Mucosa of descending colon (tissue), 3 donors: Measurements from ENCODE around the gene TJP3. TPM values are rescaled to one million over a fixed set of nuclear protein-coding genes. Genes with fewer than 3 reads are reported as not detected.

Source experiments
- ATAC-seq: fragments of 200-7000 bp; cut with Tn5 transposase; one replicate; pipeline ENCODE4 v1.9.1; 2020; ENCODE audit warnings: mild to moderate bottlenecking, moderate library complexity
- DNase-seq, 3 donors: peaks; one replicate each; pipeline ENCODE4 v3.0.0-alpha.2; 2020
- H3K36me3 ChIP-seq: fragments of 200-600 bp; one replicate; pipeline ENCODE4 v1.8.0; 2021; ENCODE audit warnings: low read depth, mild to moderate bottlenecking
- H3K4me1 ChIP-seq: fragments of 200-600 bp; one replicate; pipeline ENCODE4 v1.8.0; 2021; ENCODE audit warnings: low read depth, mild to moderate bottlenecking
- H3K4me3 ChIP-seq: fragments of 200-600 bp; one replicate; pipeline ENCODE4 v1.8.0; 2021; ENCODE audit warnings: mild to moderate bottlenecking
- H3K9me3 ChIP-seq: fragments of 200-600 bp; one replicate; pipeline ENCODE4 v1.8.0; 2021; ENCODE audit warnings: mild to moderate bottlenecking
- intact Hi-C, 2 donors: fragments of 100-400 bp; cut with DNase I in 1 of 2; cut with micrococcal nuclease in 1 of 2; formaldehyde crosslinking; loops; one replicate each; pipeline versions ENCODE4 v1.11.0 to v1.11.1; 2022; cut with DNase I, micrococcal nuclease
- total RNA-seq, 3 donors: library from RNA; stranded (reverse); fragmentation: NEBNext Ultra II Directional in 2 of 3; extraction: Animal tissue kit (Norgen Biotek cat#: 25700) in 2 of 3; gene quantifications; one replicate each; pipeline versions ENCODE4 v1.2.1 to v1.2.4, GENCODE V29; 2021 to 2023
- TF ChIP-seq, protein P1 (sequence below): fragments of 200-600 bp; IDR thresholded peaks from one replicate; pipeline ENCODE4 v1.8.0; 2022; ENCODE audit warnings: antibody characterized with exemption, mild to moderate bottlenecking
- donor health status: DM: no; HTN: no; CAD: no; lungs with moderate emphysema.
- donor health status: DM: no; HTN: no; CAD: no.
- donor health status: DM: no; HTN: yes; CAD: no.

Gene TJP3
- total RNA-seq, 3 donors from 2014 or later = 167 to 357 (median 285) TPM

DNA sequence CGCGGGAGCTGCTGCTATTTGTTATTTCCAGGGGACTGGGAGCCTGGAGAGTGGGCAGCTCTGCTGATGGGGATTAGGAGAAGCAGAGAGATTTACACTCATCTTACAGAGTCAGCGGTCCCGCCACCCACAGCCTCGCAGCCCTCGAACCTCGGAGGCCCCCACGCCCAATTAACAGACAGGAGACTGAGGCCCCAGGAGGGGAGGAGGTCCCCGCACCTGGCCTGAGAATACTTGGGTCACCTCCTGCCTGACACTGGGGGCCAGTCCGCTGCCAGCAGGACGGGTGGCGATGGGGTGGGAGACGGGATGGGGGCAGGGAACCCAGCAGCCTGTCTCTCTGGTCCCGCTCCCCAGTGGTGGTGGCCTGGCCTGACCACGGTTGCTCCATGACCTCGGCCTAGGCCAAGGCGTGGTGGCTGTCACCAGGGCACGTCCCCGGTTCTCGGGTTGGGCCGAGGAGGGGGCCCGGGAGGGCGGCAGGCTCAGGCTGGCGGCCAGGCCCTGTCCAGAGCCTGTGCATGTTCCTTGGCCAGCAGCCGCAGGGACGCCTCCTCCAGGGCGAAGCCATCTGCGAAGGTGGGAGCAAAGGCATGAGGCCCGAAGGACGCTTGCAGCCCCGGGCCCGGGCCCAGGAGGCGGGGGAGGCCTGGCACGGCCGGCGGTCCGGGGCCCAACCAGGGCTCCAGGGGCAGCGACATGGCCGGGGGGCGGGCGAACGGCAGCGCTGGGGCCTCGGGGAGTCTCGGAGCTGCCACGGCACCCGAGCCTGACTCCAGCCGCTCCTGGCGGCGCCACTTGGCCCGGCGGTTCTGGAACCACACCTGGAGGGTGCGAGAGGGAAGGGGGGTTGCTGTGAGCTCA, 62.2 kb downstream of the TJP3 start:
- intact Hi-C loops = no loop called here
- DNase-seq = no peak
- ATAC-seq = no peak
- no peak overlapping the region for H3K4me3 ChIP-seq
- H3K9me3 ChIP-seq = no peaks in the 10 kb centered on the region
- TF ChIP-seq, protein P1, sequence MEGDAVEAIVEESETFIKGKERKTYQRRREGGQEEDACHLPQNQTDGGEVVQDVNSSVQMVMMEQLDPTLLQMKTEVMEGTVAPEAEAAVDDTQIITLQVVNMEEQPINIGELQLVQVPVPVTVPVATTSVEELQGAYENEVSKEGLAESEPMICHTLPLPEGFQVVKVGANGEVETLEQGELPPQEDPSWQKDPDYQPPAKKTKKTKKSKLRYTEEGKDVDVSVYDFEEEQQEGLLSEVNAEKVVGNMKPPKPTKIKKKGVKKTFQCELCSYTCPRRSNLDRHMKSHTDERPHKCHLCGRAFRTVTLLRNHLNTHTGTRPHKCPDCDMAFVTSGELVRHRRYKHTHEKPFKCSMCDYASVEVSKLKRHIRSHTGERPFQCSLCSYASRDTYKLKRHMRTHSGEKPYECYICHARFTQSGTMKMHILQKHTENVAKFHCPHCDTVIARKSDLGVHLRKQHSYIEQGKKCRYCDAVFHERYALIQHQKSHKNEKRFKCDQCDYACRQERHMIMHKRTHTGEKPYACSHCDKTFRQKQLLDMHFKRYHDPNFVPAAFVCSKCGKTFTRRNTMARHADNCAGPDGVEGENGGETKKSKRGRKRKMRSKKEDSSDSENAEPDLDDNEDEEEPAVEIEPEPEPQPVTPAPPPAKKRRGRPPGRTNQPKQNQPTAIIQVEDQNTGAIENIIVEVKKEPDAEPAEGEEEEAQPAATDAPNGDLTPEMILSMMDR = no peak
- no peaks in the 10 kb centered on the region for H3K4me1 ChIP-seq
- peaks cover 4% of the 10 kb centered on the region for H3K36me3 ChIP-seq

DNA sequence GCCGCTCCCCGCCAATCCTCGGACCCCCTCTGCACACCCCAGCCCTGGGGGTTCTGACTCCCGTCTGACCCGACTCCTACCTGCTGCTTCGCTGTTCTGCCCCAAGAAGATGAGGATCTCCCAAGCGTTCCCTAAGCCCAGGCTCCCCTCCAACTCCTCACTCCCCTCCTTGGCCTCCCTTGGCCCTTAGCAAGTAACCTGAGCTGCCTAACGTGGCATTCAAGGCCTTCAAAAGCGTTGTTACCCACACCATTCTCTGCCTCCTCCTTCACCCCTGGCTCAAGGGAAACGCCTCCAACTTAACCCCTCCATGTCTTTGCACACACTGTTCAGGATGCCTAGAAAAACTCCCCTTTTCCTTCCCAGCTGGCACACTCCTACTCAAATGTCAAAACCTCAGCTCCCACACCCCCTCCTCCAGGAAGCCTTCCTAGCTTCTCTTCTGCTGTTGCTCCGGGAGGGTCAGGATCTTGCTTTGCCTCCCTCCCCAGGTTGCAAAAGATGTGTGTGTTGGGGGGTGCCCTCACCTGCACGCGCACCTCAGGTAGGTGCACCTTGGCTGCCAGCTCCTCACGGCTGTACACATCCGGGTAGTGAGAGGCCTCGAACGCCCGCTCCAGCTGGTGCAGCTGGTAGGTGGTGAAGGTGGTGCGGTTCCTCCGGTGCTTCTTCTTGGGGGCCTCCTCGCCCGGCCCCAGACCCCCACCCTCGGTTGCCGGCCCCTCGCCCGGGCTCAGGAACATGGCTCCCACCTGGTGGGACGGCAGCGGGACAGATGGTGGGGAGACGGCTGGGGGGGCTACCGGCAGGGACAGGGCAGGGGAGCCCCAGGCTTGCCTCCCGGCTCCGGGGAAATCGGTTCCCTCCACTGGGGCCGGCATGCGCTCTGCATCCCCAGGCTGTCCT, 63.1 kb downstream of the TJP3 start:
- Histone ChIP-seq H3K4me3 (no peak overlapping the region), H3K4me1 (no peaks in the 10 kb centered on the region), H3K36me3 (peaks cover 4% of the 10 kb centered on the region), H3K9me3 (no peaks in the 10 kb centered on the region)
- DNase-seq = no peak
- intact Hi-C loops = no loop called here
- ATAC-seq = no peak
- TF ChIP-seq, protein P1 = no peak

DNA sequence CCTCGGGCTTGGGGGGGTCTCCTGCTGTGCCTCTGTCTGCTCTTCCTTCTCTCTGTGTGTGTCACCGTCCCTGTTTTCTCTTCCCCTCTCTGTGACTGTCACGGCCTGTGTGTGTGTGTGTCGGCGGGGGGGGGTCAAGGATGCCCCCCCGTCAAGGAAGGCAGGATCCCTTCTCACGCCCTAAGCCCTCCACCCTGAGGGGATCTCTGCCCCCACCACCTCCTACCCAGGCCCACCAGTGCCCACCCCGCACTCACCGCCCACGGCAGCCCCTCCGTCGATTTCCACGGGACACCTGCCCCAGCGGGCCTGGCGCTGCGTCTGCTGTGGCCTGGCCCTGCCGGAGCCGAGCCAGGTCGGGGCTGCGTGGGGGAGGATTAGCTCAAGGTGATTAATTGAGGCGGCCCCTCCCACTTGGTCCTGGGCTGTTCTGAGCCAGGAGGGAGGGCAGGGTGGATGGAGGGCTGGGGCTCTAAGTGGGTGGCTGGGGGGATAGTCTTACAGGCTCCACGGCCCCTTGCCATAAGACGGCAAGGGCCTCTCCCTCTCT, 63.8 kb downstream of the TJP3 start, which contains the start of gene RAX2:
RAX2 (minus strand) TSS at position 323 of the 550 bp plus-strand sequence. CDS start 486 bp downstream, outside the sequence.
- Histone ChIP-seq H3K9me3 (no peaks in the 10 kb centered on the region), H3K4me1 (no peaks in the 10 kb centered on the region), H3K36me3 (peaks cover 4% of the 10 kb centered on the region), H3K4me3 (no peak within 1 kb of the TSS)
- no peak for ATAC-seq
- TF ChIP-seq, protein P1 = no peak
- DNase-seq = no peak
- intact Hi-C loops = no loop called here

GRCh38 chr19:3773814-3774515, 65.8 kb downstream of the TJP3 start:
- no peak for ATAC-seq
- TF ChIP-seq, protein P1 = no peak
- Histone ChIP-seq H3K9me3 (no peaks in the 10 kb centered on the region), H3K4me3 (no peak overlapping the region), H3K36me3 (no peaks in the 10 kb centered on the region), H3K4me1 (no peaks in the 10 kb centered on the region)
- intact Hi-C loops = no loop called here
- no peak for DNase-seq
